Sigmoid colon (tissue), 7 donors: ENCODE data around the gene SCAPER. TPM values are rescaled to one million over a fixed set of nuclear protein-coding genes. Genes with fewer than 3 reads are reported as not detected.

Source experiments
- DNase-seq: peaks from one replicate; pipeline ENCODE4 v3.0.0-alpha.2; 2019
- H3K27ac ChIP-seq, 4 donors: fragments of 200-600 bp; sonication (generic); one replicate each; pipeline ENCODE4 v1.5.1; 2016 to 2019; ENCODE audit warnings: mild to moderate bottlenecking in 1 of 4
- H3K27me3 ChIP-seq, 3 donors: fragments of 200-600 bp; sonication (generic); one replicate each; pipeline ENCODE4 v1.5.1; 2019; ENCODE audit warnings: mild to moderate bottlenecking in 1 of 3
- H3K36me3 ChIP-seq, 4 donors: fragments of 200-600 bp; sonication (generic); one replicate each; pipeline ENCODE4 v1.5.1; 2016 to 2019
- H3K4me1 ChIP-seq, 4 donors: fragments of 200-600 bp; sonication (generic); one replicate each; pipeline ENCODE4 v1.5.1; 2017 to 2019
- H3K4me3 ChIP-seq, 4 donors: fragments of 200-600 bp; sonication (generic); one replicate each; pipeline ENCODE4 v1.5.1; 2017 to 2019; ENCODE audit warnings: mild to moderate bottlenecking in 2 of 4, moderate library complexity in 1 of 4
- H3K9me3 ChIP-seq, 4 donors: fragments of 200-600 bp in 3 of 4; sonication (generic) in 3 of 4; one replicate each; pipeline versions ENCODE4 v1.5.1 to v1.6.1; 2013 to 2019
- CTCF ChIP-seq, 4 experiments: fragments of 450-650 bp in 3 of 4; fragments of 200-600 bp in 1 of 4; IDR thresholded peaks; one replicate each; pipeline ENCODE4 v1.5.1; 2016 to 2019; ENCODE audit warnings: antibody characterized with exemption in 4 of 4, mild to moderate bottlenecking in 3 of 4, moderate library complexity in 2 of 4
- EP300 ChIP-seq, 4 donors: sonication (generic); formaldehyde crosslinking; IDR thresholded peaks; one replicate each; pipeline ENCODE4 v1.6.1; 2017; ENCODE audit warnings: antibody characterized with exemption in 4 of 4
- POLR2A ChIP-seq, 2 donors: fragments of 450-650 bp; IDR thresholded peaks; one replicate each; pipeline ENCODE4 v1.6.1; 2016; ENCODE audit warnings: antibody characterized with exemption in 2 of 2, mild to moderate bottlenecking in 2 of 2, moderate library complexity in 2 of 2
- POLR2AphosphoS5 ChIP-seq, 4 donors: sonication (generic); formaldehyde crosslinking; IDR thresholded peaks; one replicate each; pipeline ENCODE4 v1.6.1; 2017; ENCODE audit warnings: antibody characterized with exemption in 4 of 4
- WGBS, 2 donors: extraction: QIAGEN DNeasy Blood & Tissue Kit; methylation state at CpG; one replicate each; pipeline ENCODE4 v1.1.7; 2013; 5-methylcytosine and 5-hydroxymethylcytosine counted together
- intact Hi-C: fragments of 100-400 bp; cut with DNase I; formaldehyde crosslinking; loops from one replicate; pipeline ENCODE4 v1.15.1; 2023
- polyA plus RNA-seq, 3 donors: library from polyadenylated mRNA; stranded (reverse); fragments of 200-250 nt; gene quantifications; one replicate each; pipeline ENCODE4 v1.2.3, GENCODE V29; 2013
- total RNA-seq, 4 donors: library from RNA; depleted of rRNA; stranded (reverse); fragments of >200 nt; gene quantifications; one replicate each; pipeline ENCODE4 v1.1.0, GENCODE V29; 2016
- donor health status: healthy with polysubstance abuse.
- donor health status: Bipolar disorder and iron deficiency.
- donor health status: healthy.

The SCAPER gene
- total and polyA plus RNA-seq, 7 donors = 5.3 to 40.7 (median 22.5) TPM

GRCh38 chr15:76354823-76355440 lies 550.2 kb downstream of the SCAPER start:
- Histone ChIP-seq H3K4me1 (no peaks in the 10 kb centered on the region), H3K27ac (no peak overlapping the region), H3K36me3 (peaks cover 0 to 4% (median 0%) of the 10 kb centered on the region in 4 donors), H3K27me3 (no peaks in the 10 kb centered on the region), H3K4me3 (no peak overlapping the region), H3K9me3 (no peaks in the 10 kb centered on the region)
- WGBS, 2 donors = 21 to 61% methylated on average over 3 of the region's 3 CpGs
- DNase-seq = no peak
- no peak for TF ChIP-seq POLR2AphosphoS5 (IDR thresholded peaks at IDR 0.05)
- TF ChIP-seq EP300 (IDR thresholded peaks at IDR 0.05) = no peak
- TF ChIP-seq CTCF (IDR thresholded peaks at IDR 0.05) = no peak
- no peak for TF ChIP-seq POLR2A (IDR thresholded peaks at IDR 0.05)
- intact Hi-C loops = no loop called here

DNA sequence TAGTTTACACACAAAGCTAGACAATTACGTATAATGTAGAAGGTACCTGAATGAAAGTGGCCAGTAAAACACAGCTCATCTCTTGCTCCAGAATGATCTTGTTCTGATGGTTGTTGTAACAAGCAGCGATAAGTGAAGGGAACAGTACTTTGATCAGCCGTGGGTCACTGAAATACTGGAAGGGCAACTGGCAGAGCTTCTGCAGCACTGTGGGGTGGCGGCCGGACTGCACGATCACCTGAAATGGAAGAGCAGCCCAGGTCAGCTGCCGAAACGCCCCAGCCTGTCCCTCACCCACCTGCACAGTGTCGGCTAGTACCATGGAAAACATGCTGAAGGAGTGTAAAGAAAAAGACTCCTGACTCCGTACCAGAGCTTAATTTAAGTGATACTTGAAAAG lies 551.2 kb downstream of the SCAPER start:
- TF ChIP-seq POLR2AphosphoS5 (IDR thresholded peaks at IDR 0.05) (no peak), EP300 (IDR thresholded peaks at IDR 0.05) (no peak), POLR2A (IDR thresholded peaks at IDR 0.05) (no peak), CTCF (IDR thresholded peaks at IDR 0.05) (no peak)
- no peaks in the 10 kb centered on the region for H3K36me3 ChIP-seq
- H3K4me1 ChIP-seq = no peaks in the 10 kb centered on the region
- no peak overlapping the region for H3K4me3 ChIP-seq
- DNase-seq = no peak
- intact Hi-C loops = no loop called here
- peaks cover 0 to 1% (median under 1%) of the 10 kb centered on the region in 3 donors for H3K27me3 ChIP-seq
- 82 to 93% methylated on average over 10 of the region's 10 CpGs for WGBS, 2 donors
- no peaks in the 10 kb centered on the region for H3K9me3 ChIP-seq
- H3K27ac ChIP-seq = no peak overlapping the region

- TF ChIP-seq CTCF (IDR thresholded peaks at IDR 0.05) (no peak), POLR2A (IDR thresholded peaks at IDR 0.05) (no peak), EP300 (IDR thresholded peaks at IDR 0.05) (no peak)
- Histone ChIP-seq H3K27ac (no peak overlapping the region), H3K27me3 (peaks cover 0 to 9% (median 8%) of the 10 kb centered on the region in 3 donors), H3K36me3 (no peaks in the 10 kb centered on the region), H3K9me3 (no peaks in the 10 kb centered on the region), H3K4me1 (no peaks in the 10 kb centered on the region), H3K4me3 (no peak overlapping the region)
- no peak for DNase-seq
- WGBS, 2 donors = 93 to 96% methylated on average over 1 of the region's 1 CpG
- intact Hi-C loops = no loop called here
These were observed 552.0 kb downstream of the SCAPER start for GRCh38 chr15:76353023-76353577.

DNA sequence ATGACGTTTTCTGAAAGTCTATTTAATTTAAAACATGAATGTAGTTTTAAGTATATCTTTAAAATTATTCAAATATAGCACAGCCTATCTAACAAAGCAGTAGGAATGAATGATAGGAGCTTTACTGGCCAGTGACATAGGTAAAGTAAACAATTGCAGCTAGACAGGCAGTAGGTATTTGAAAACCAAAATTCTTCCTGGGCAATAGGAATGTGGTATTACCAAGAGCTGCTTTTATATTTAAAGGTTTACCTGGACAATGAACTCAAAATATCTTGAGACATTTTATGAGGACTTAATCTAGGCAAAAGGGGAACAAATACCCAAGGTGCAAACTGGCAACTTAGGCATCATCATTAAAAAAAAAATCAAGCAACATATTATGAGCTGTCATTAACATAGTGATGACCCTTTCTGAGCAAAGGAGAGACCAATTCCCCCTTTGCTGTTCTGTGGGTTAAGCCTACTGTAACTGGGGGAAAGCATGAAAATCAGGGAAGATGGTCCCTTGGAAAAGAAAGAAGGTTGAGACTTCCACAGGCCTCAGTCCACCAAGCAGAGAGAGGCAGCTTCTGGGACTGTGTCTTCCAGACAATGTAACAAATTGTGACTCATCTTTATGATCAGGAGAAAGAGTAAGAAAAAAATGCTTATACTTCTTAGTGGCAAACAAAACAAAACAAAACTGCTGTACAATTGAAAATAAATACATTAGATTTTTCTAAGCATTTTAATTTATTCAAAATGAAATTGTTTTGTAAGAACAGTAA lies 555.7 kb downstream of the SCAPER start:
- intact Hi-C loops = no loop called here
- WGBS, 2 donors = 87 to 89% methylated on average over 1 of the region's 1 CpG
- H3K27me3 ChIP-seq = peaks cover 28 to 45% (median 42%) of the 10 kb centered on the region in 3 donors
- peaks cover 0 to 21% (median 19%) of the 10 kb centered on the region in 4 donors for H3K4me1 ChIP-seq
- H3K9me3 ChIP-seq = no peaks in the 10 kb centered on the region
- no peak for DNase-seq
- H3K36me3 ChIP-seq = no peaks in the 10 kb centered on the region
- TF ChIP-seq POLR2AphosphoS5 (IDR thresholded peaks at IDR 0.05) (no peak), CTCF (IDR thresholded peaks at IDR 0.05) (no peak), POLR2A (IDR thresholded peaks at IDR 0.05) (no peak), EP300 (IDR thresholded peaks at IDR 0.05) (no peak)
- peak overlapping the region in 1 of 4 donors; percentile 15 for H3K27ac ChIP-seq
- H3K4me3 ChIP-seq = no peak overlapping the region
